ENCODE data around the gene BCKDK.
A peak's percentile ranks its signal among the peaks of the same experiment; 100 is the strongest.
"Not testable (repeated sequence)": the region's sequence is repeated elsewhere in the genome, so short reads cannot be mapped to it uniquely, and the experiment has no call there.

BCKDK gene

DNA sequence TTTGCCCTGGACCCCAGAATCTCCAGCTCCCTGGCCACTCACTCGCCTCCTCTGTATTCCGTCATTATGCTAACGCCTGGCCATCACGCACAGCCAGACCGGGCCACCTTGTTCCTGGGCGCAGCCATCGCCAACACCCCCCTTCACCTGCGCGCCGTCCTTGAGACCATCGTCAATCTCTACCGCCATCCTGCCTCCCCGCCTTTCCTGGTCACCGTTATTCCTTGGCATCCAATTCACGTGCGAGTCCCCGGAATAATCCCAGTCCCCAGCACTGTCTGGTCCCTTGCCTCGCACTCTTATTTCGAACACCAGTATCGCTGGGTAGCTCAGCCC, 14.1 kb upstream of the BCKDK start:
- DNase-seq (ENCODE audit: low spot score): no peak
- in situ Hi-C loops (cut with MboI; ENCODE audit: low pct_unique_long_range_greater_than_20kb, low sequenced_read_pairs, unreplicated experiment): no loop called here
- TF ChIP-seq, protein P1, sequence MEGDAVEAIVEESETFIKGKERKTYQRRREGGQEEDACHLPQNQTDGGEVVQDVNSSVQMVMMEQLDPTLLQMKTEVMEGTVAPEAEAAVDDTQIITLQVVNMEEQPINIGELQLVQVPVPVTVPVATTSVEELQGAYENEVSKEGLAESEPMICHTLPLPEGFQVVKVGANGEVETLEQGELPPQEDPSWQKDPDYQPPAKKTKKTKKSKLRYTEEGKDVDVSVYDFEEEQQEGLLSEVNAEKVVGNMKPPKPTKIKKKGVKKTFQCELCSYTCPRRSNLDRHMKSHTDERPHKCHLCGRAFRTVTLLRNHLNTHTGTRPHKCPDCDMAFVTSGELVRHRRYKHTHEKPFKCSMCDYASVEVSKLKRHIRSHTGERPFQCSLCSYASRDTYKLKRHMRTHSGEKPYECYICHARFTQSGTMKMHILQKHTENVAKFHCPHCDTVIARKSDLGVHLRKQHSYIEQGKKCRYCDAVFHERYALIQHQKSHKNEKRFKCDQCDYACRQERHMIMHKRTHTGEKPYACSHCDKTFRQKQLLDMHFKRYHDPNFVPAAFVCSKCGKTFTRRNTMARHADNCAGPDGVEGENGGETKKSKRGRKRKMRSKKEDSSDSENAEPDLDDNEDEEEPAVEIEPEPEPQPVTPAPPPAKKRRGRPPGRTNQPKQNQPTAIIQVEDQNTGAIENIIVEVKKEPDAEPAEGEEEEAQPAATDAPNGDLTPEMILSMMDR (IDR thresholded peaks at IDR 0.05; ENCODE audit: extremely low read depth, insufficient read depth, missing control alignments): no peak

DNA sequence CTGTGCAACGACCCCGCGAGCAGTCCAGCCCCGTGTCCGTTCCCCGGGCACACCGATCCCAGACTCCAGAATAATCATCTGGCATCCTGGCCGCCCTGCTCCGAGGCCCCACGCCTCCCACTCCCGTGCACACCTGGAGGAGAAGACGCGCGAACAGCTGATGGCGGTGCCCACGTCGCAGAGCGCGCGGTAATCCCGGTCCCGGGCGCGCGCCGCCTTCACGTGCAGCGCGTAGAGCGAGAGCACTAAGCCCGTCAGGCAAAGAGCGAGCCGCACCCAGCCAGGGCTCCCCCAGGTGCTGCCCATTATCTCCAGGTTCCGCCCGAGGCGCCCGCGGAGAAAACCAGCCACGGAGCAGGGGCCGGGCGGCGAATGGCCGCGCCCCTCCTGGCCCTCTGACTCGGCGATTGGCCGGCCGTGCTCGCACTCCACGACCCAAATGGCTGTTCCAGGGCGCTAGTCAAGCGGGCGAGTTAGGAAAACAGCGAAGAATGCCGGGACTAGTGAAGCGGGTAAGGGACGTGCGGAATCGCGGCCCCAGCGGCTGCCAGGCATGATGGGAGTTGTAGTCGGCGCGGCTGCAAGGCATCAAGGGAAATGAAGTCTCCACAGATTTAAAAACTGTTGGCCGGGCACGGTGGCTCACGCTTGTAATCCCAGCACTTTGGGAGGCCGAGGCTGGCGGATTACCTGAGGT, 13.6 kb upstream of the BCKDK start, which contains the start of gene VKORC1:
TSS of gene VKORC1 (minus strand) at position 374 of the 697 bp plus-strand sequence. CDS start at position 306, 68 bp downstream.
- in situ Hi-C loops (cut with MboI; ENCODE audit: low pct_unique_long_range_greater_than_20kb, low sequenced_read_pairs, unreplicated experiment): no loop called here
- peak; percentile 92 for DNase-seq (ENCODE audit: low spot score)

DNA sequence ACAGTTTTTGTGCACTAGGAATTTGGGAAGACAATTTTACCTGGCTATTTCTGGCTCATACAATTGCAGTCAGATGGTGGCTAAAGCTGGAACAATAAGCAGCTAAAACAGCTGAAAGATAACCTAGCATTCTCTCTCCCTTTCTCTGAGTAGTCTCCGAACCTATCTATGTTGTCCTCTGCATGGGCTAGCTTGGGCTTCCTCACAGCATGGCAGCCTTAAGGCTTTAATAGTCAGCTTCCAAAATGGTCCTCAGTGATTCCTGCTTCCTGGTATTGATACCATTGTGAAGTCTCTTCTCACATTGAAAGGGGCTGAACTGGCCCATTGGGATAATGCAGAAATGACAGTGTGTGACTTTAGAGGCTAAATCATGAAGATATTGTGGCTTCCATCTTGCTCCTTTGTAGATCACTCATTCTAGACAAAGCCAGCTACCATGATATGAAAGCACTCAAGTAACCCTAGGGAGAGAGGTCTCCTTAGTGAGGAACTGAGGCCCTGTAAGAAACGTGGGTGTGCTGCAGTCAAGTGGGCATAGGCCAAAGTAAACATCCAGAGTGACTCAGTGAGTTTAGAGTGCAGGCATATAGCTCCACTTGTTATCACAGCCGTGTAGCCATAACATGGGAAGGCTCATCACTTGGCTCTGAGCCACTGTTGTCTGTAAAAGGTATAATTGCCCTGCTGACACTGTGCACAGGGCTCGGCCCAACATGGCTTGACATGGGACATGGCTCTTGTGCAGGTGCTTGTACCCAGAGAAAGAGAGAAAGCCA, 8.1 kb upstream of the BCKDK start:
- no peak for DNase-seq (ENCODE audit: low spot score)
- TF ChIP-seq, protein P1 (IDR thresholded peaks at IDR 0.05; ENCODE audit: extremely low read depth, insufficient read depth, missing control alignments): no peak
- in situ Hi-C loops (cut with MboI; ENCODE audit: low pct_unique_long_range_greater_than_20kb, low sequenced_read_pairs, unreplicated experiment): no loop called here

More for the DNA sequence above, 13.6 kb upstream of the BCKDK start, which contains the start of gene VKORC1:
- TF ChIP-seq, protein P1 (IDR thresholded peaks at IDR 0.05; ENCODE audit: extremely low read depth, insufficient read depth, missing control alignments): no peak

DNA sequence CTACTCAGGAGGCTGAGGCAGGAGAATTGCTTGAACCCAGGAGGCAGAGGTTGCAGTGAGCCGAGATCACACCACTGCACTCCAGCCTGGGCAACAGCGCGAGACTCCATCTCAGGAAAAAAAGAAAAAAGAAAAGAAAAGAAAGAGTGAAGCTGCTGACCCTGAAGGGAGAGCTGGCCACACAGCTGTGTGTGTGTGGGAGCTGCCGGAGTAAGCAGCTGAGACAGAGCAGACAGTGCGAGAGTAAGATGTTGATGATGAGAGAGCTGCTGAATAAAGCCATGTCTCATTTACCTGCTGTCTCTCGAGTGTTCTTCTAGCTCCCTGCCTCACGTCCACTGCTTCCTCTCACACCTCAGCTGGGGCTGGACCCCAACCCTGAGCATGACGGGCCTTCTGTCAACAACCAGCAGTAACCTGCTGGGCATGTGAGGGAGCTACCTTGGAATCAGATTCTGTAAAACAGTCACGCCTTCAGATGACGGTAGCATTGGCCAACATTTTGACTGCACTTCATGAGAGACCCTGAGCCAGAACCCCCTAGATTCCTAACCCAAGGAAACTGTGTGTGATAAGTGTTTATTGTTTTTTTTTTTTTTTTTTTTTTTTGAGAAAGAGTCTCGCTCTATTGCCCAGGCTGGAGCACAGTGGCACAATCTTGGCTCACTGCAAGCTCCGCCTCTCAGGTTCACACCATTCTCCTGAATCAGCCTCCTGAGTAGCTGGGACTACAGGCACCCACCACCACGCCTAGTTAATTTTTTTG, 7.1 kb upstream of the BCKDK start:
- in situ Hi-C loops (cut with MboI; ENCODE audit: low pct_unique_long_range_greater_than_20kb, low sequenced_read_pairs, unreplicated experiment); DNase-seq (ENCODE audit: low spot score): not testable (repeated sequence)

DNA sequence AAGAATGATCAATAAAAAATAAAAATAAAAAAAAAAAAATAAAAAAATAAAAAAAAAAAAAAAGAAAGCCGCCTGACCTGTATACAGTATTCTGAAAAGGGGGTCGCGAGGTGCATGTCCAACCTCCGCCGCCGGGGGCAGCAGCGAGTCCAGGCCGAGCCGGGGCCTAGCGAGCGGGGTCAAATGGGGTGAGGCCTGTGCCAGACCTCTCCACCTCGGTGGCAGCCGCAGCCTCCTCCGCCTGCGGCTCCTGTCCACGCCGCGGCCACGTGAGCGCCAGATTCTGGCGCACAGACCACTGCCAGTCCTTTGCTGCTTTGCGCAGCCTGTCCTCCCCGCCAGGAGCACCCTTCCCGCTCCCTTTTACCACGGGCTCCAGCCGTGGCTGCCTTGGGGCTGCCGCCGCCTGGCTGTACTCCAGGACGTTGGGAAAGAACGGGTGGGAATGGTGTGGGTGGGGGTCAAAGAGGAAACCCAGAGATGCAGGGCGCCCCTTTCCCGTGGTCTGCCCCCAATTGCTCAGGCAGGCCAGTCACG, 2.4 kb upstream of the BCKDK start:
- DNase-seq (ENCODE audit: low spot score): peak; percentile 90
- TF ChIP-seq, protein P1 (IDR thresholded peaks at IDR 0.05; ENCODE audit: extremely low read depth, insufficient read depth, missing control alignments): peak; percentile 85
- in situ Hi-C loops (cut with MboI; ENCODE audit: low pct_unique_long_range_greater_than_20kb, low sequenced_read_pairs, unreplicated experiment): no loop called here

DNA sequence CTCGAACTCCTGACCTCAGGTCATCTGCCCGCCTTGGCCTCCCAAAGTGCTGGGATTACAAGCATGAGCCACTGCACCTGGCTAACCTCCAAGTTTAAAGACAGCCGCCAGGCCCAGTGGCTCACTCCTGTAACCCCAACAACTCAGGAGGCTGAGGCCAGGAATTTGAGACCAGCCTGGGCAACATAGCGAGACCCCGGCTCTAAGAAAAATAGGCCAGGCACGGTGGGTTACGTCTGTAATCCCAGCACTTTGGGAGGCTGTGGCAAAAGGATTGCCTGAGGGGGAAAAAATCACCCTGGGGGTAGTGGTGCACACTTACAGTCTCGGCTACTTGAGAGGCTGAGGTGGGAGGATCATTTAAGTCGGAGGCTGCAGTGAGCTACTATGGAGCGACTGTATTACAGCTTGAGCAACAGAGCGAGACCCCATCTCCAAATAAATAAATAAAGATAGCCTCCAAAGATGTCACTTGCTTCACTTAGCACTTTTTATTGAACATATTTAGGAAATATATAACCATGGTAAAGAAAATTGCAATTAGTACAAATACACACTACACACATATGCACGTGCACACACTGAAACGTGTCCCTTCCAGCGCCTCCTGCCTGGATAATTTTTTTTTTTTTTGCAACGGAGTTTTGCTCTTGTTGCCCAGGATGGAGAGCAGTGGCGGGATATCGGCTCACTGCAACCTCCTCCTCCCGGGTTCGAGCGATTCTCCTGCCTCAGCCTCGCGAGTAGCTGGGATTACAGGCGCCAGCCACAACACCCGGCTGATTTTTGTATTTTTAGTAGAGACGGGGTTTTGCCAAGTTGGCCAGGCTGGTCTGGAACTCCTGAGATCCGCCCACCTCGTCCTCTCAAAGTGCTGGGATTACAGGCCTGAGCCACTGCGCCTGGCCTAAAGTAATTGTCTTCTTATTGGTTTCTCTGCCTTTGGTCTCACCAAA, 1.4 kb upstream of the BCKDK start:
- in situ Hi-C loops (cut with MboI; ENCODE audit: low pct_unique_long_range_greater_than_20kb, low sequenced_read_pairs, unreplicated experiment): no loop called here
- TF ChIP-seq, protein P1 (IDR thresholded peaks at IDR 0.05; ENCODE audit: extremely low read depth, insufficient read depth, missing control alignments): no peak
- no peak for DNase-seq (ENCODE audit: low spot score)
